ENCODE measurements around the gene SASS6.

Gene SASS6

DNA sequence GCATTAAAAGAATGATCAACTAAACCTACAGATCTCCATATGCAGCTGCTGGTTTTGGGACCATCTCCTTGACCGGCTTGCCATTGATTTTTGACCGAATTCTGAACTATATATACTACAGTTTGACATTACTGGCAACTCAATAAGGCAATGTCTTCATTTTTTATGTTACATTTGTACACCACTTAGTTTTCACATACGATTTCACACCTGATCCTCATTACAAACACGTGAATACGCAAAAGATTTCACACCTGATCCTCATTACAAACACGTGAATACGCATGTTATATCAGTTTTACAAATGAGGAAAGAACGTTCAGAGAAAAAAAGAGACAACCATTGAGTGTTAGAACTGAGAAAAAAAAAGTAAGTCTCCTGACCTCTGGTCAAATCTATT lies 1.1 kb downstream of the SASS6 start:
- Histone ChIP-seq H3F3A (ENCODE audit: control insufficient read depth, insufficient read depth) (no peaks in the 10 kb centered on the region), H3K4me1 (ENCODE audit: control insufficient read depth, low read length) (peaks cover 33% of the 10 kb centered on the region), H4K20me1 (ENCODE audit: control insufficient read depth, insufficient read depth, low read depth, low read length) (no peaks in the 10 kb centered on the region), H3K36me3 (ENCODE audit: control insufficient read depth, low read length) (peaks cover 28% of the 10 kb centered on the region), H3K4me2 (ENCODE audit: low read length) (peak overlapping the region; percentile 90), H3K27ac (ENCODE audit: low read depth, low read length) (no peak overlapping the region), H3K9me3 (ENCODE audit: control insufficient read depth, insufficient read depth, low read length) (no peaks in the 10 kb centered on the region), H3K27me3 (ENCODE audit: control insufficient read depth, low read length) (no peaks in the 10 kb centered on the region), H3K79me2 (ENCODE audit: control insufficient read depth, low read length) (peaks cover 94% of the 10 kb centered on the region), H3K9me2 (replicated peaks; ENCODE audit: control insufficient read depth, low read length) (no peaks in the 10 kb centered on the region), H3K4me3 (ENCODE audit: low read length) (peak overlapping the region; percentile 83)
- TF ChIP-seq EZH2phosphoT487 (IDR thresholded peaks at IDR 0.05; ENCODE audit: borderline replicate concordance, low read length) = no peak
- TF ChIP-seq, protein P1, sequence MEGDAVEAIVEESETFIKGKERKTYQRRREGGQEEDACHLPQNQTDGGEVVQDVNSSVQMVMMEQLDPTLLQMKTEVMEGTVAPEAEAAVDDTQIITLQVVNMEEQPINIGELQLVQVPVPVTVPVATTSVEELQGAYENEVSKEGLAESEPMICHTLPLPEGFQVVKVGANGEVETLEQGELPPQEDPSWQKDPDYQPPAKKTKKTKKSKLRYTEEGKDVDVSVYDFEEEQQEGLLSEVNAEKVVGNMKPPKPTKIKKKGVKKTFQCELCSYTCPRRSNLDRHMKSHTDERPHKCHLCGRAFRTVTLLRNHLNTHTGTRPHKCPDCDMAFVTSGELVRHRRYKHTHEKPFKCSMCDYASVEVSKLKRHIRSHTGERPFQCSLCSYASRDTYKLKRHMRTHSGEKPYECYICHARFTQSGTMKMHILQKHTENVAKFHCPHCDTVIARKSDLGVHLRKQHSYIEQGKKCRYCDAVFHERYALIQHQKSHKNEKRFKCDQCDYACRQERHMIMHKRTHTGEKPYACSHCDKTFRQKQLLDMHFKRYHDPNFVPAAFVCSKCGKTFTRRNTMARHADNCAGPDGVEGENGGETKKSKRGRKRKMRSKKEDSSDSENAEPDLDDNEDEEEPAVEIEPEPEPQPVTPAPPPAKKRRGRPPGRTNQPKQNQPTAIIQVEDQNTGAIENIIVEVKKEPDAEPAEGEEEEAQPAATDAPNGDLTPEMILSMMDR (IDR thresholded peaks at IDR 0.05; ENCODE audit: low read depth, low read length, poor library complexity, severe bottlenecking) = no peak

GRCh38 chr1:100130552-100131077 lies 2.1 kb downstream of the SASS6 start:
- Histone ChIP-seq H3K4me2 (ENCODE audit: low read length) (peak overlapping the region; percentile 90), H3K79me2 (ENCODE audit: control insufficient read depth, low read length) (peaks cover 96% of the 10 kb centered on the region), H3K27ac (ENCODE audit: low read depth, low read length) (no peak overlapping the region)

GRCh38 chr1:100127226-100127625 lies 5.5 kb downstream of the SASS6 start:
- Histone ChIP-seq H3K4me1 (ENCODE audit: control insufficient read depth, low read length) (peaks cover 23% of the 10 kb centered on the region), H3K9me3 (ENCODE audit: control insufficient read depth, insufficient read depth, low read length) (no peaks in the 10 kb centered on the region), H3K4me2 (ENCODE audit: low read length) (no peak overlapping the region), H3F3A (ENCODE audit: control insufficient read depth, insufficient read depth) (no peaks in the 10 kb centered on the region), H3K36me3 (ENCODE audit: control insufficient read depth, low read length) (peaks cover 39% of the 10 kb centered on the region), H3K79me2 (ENCODE audit: control insufficient read depth, low read length) (peaks cover 73% of the 10 kb centered on the region), H3K9me2 (replicated peaks; ENCODE audit: control insufficient read depth, low read length) (no peaks in the 10 kb centered on the region), H4K20me1 (ENCODE audit: control insufficient read depth, insufficient read depth, low read depth, low read length) (no peaks in the 10 kb centered on the region), H3K27ac (ENCODE audit: low read depth, low read length) (no peak overlapping the region), H3K27me3 (ENCODE audit: control insufficient read depth, low read length) (no peaks in the 10 kb centered on the region), H3K4me3 (ENCODE audit: low read length) (no peak overlapping the region)
- TF ChIP-seq EZH2phosphoT487 (IDR thresholded peaks at IDR 0.05; ENCODE audit: borderline replicate concordance, low read length) = no peak
- TF ChIP-seq, protein P1 (IDR thresholded peaks at IDR 0.05; ENCODE audit: low read depth, low read length, poor library complexity, severe bottlenecking) = no peak

More at GRCh38 chr1:100130552-100131077, 2.1 kb downstream of the SASS6 start:
- H3K4me3 ChIP-seq (ENCODE audit: low read length) = peak overlapping the region; percentile 83
- TF ChIP-seq, protein P1 (IDR thresholded peaks at IDR 0.05; ENCODE audit: low read depth, low read length, poor library complexity, severe bottlenecking) = no peak
- no peak for TF ChIP-seq EZH2phosphoT487 (IDR thresholded peaks at IDR 0.05; ENCODE audit: borderline replicate concordance, low read length)
- no peaks in the 10 kb centered on the region for H3F3A ChIP-seq (ENCODE audit: control insufficient read depth, insufficient read depth)
- peaks cover 27% of the 10 kb centered on the region for H3K36me3 ChIP-seq (ENCODE audit: control insufficient read depth, low read length)
- H3K4me1 ChIP-seq (ENCODE audit: control insufficient read depth, low read length) = peaks cover 33% of the 10 kb centered on the region
- no peaks in the 10 kb centered on the region for H3K27me3 ChIP-seq (ENCODE audit: control insufficient read depth, low read length)
- no peaks in the 10 kb centered on the region for H3K9me3 ChIP-seq (ENCODE audit: control insufficient read depth, insufficient read depth, low read length)
- no peaks in the 10 kb centered on the region for H3K9me2 ChIP-seq (replicated peaks; ENCODE audit: control insufficient read depth, low read length)
- H4K20me1 ChIP-seq (ENCODE audit: control insufficient read depth, insufficient read depth, low read depth, low read length) = no peaks in the 10 kb centered on the region
